ENCODE data around the gene ATPAF1.

Gene ATPAF1

DNA sequence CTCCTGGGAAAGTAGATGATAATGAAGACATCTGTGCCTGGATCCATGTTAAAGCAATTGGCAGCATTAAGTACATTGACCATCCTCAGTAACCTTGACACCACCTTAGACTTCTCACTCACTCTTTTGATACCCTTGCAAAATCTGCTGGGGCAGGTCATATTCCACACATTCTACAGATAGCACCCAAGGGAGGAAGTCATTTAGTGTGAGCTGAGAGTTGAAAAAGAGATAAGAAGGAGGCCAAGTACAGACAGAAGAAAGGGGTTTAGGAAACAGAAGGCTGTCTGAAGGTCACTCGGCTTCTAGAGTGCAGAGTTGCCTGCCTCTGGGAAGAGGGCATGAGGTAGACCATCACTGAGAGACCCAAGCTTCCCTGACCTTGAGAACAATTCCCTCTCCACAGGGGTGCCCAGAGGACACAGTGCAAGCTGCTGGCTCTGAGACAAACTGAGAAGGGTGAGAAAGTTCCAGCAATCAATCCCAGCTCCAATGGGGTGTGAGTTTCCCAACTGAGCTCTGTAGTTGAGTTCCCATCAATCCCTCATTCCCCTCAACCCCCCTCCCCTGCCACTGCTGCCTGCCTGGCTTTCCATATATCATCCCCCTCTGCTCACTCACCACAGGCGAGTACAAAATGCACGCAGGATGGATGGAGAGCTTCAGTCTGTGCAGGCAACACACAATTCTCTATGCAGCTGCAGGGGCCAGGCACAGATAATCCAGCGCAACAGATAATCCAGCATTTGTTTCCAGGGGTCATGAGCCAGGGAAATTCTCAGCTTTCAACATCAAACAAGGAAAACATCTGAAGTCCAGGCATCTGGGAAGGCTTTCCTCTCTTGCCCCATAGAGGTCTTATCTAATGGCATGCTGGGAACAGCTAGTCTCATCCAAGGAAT lies 44.2 kb downstream of the ATPAF1 start:
- ChIA-PET POLR2A (no interaction called here), CTCF (interaction anchor here (0.7 to 2.9 kb wide), 8 partner anchors 8 to 101 kb away, joined by 3 to 13 read pairs (median 4); partner anchors contain the start of gene MKNK1)
- H3K36me3 ChIP-seq (ENCODE audit: control insufficient read depth in 4 of 4, insufficient read depth in 4 of 4, low read length in 3 of 4) = no peaks in the 10 kb centered on the region
- H3K4me3 ChIP-seq (ENCODE audit: control insufficient read depth in 1 of 7, extremely low read depth in 1 of 7, insufficient read depth in 4 of 7, low read depth in 2 of 7, low read length in 6 of 7) = no peak overlapping the region
- DNase-seq = no peak
- H3K4me1 ChIP-seq (ENCODE audit: control extremely low read depth in 1 of 4, control insufficient read depth in 4 of 4, insufficient read depth in 4 of 4, low read length in 3 of 4) = peaks cover 0 to 4% (median 1%) of the 10 kb centered on the region in 4 experiments
- peaks cover 0 to 1% (median 0%) of the 10 kb centered on the region in 5 experiments for H3K27me3 ChIP-seq (replicated peaks in 2 of 5; ENCODE audit: control insufficient read depth in 4 of 5, insufficient read depth in 5 of 5, low read length in 4 of 5)
- WGBS (ENCODE audit: insufficient coverage) = 93% methylated on average over 3 of the region's 4 CpGs
- H3K27ac ChIP-seq (ENCODE audit: insufficient read depth in 1 of 2, low read depth in 1 of 2, low read length in 2 of 2, poor library complexity in 1 of 2, severe bottlenecking in 2 of 2) = no peak overlapping the region
- no peaks in the 10 kb centered on the region for H3K9me3 ChIP-seq (ENCODE audit: control extremely low read depth in 1 of 5, control insufficient read depth in 4 of 5, insufficient read depth in 2 of 5, low read depth in 1 of 5, low read length in 4 of 5)

DNA sequence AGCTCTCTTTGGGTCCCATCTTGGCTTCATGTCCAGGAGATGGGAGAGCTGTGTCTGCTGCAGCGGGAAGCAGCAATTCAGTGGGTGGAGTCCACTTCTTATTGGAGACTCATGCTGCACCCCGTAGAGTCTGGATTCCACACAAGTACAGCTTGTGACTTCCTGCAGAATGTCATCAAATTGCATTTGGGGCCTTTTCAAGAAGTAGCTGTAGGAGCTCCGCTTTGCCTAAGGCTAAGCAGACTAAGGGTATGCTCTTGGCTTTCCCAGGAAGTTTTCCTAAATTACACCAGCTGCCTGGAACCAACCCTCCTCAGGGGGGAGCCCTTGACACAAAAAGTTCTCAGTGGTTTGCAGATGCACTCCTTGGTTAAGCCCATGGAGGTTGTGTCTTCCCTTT lies 45.8 kb downstream of the ATPAF1 start:
- Histone ChIP-seq H3K27me3 (replicated peaks in 2 of 5; ENCODE audit: control insufficient read depth in 4 of 5, insufficient read depth in 5 of 5, low read length in 4 of 5) (peaks cover 0 to 1% (median 0%) of the 10 kb centered on the region in 5 experiments), H3K36me3 (ENCODE audit: control insufficient read depth in 4 of 4, insufficient read depth in 4 of 4, low read length in 3 of 4) (no peaks in the 10 kb centered on the region), H3K27ac (ENCODE audit: insufficient read depth in 1 of 2, low read depth in 1 of 2, low read length in 2 of 2, poor library complexity in 1 of 2, severe bottlenecking in 2 of 2) (no peak overlapping the region), H3K4me3 (ENCODE audit: control insufficient read depth in 1 of 7, extremely low read depth in 1 of 7, insufficient read depth in 4 of 7, low read depth in 2 of 7, low read length in 6 of 7) (no peak overlapping the region), H3K4me1 (ENCODE audit: control extremely low read depth in 1 of 4, control insufficient read depth in 4 of 4, insufficient read depth in 4 of 4, low read length in 3 of 4) (peaks cover 0 to 4% (median 1%) of the 10 kb centered on the region in 4 experiments), H3K9me3 (ENCODE audit: control extremely low read depth in 1 of 5, control insufficient read depth in 4 of 5, insufficient read depth in 2 of 5, low read depth in 1 of 5, low read length in 4 of 5) (no peaks in the 10 kb centered on the region)
- DNase-seq = peak in 2 of 3 donors; percentile 23 to 42
- WGBS (ENCODE audit: insufficient coverage) = 83% methylated on average over 3 of the region's 3 CpGs
- ChIA-PET CTCF (interaction anchor here (0.9 to 2.9 kb wide), 7 partner anchors 8 to 105 kb away, joined by 3 to 13 read pairs (median 6); no protein-coding TSS in a partner anchor), POLR2A (no interaction called here)

DNA sequence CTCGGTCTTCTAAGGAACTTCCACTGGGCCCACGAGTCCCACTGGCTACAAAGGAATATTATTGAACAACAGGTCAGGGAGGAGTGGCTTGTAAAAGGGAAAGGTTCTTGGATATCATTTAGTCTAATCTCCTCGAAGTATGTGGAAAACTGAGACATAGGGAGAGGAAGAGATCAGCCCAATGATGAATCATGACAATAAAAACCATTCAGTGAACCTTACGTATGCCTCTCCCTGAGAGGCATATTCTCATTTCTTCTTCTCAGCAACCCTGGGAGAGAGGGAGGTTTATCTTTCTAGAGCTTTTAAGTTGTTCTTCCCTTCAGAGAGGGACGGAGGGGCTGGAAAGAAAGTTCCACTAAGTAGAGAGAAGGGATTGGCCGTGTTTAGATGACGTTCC lies 46.2 kb downstream of the ATPAF1 start:
- ChIA-PET CTCF (interaction anchor here (0.9 to 2.9 kb wide), 7 partner anchors 8 to 106 kb away, joined by 3 to 13 read pairs (median 6); no protein-coding TSS in a partner anchor), POLR2A (no interaction called here)
- no peak overlapping the region for H3K27ac ChIP-seq (ENCODE audit: insufficient read depth in 1 of 2, low read depth in 1 of 2, low read length in 2 of 2, poor library complexity in 1 of 2, severe bottlenecking in 2 of 2)

DNA sequence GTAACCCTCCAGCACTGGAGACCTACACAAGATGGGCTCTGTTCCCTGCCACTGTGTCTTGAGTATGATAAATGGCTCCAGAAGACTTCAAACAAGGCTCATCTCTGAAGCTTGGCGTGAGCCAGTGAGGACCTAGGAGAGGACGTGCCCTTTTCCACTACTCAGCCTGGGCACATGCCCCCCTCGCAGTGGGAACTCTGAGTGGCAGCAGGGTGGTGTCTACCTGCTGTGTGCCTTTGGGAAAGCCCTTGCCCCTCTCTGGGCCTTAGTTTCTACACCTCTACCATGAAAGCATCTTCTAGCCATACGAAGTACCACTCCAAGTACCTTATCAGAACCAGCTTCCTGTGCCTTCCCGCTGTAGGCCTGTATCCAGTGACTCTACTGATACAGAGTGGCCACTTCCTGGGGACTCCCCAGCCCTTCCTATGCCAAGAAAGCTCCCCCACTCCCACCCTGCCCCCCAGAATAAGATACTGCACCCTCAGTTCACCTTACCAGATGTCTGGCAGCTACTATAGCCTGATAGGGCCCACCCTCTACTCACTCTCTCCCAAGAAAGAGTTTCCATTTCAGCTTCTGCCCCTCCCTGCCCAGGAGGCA lies 48.4 kb downstream of the ATPAF1 start:
- ChIA-PET POLR2A (no interaction called here), CTCF (interaction anchor here (0.7 to 2.0 kb wide), 5 partner anchors 14 to 105 kb away, joined by 3 to 7 read pairs (median 3); no protein-coding TSS in a partner anchor)
- H3K9me3 ChIP-seq (ENCODE audit: control extremely low read depth in 1 of 5, control insufficient read depth in 4 of 5, insufficient read depth in 2 of 5, low read depth in 1 of 5, low read length in 4 of 5) = no peaks in the 10 kb centered on the region
- no peak overlapping the region for H3K4me3 ChIP-seq (ENCODE audit: control insufficient read depth in 1 of 7, extremely low read depth in 1 of 7, insufficient read depth in 4 of 7, low read depth in 2 of 7, low read length in 6 of 7)
- peaks cover 0 to 1% (median 0%) of the 10 kb centered on the region in 5 experiments for H3K27me3 ChIP-seq (replicated peaks in 2 of 5; ENCODE audit: control insufficient read depth in 4 of 5, insufficient read depth in 5 of 5, low read length in 4 of 5)
- H3K36me3 ChIP-seq (ENCODE audit: control insufficient read depth in 4 of 4, insufficient read depth in 4 of 4, low read length in 3 of 4) = no peaks in the 10 kb centered on the region
- WGBS (ENCODE audit: insufficient coverage) = 94% methylated on average over 5 of the region's 5 CpGs
- no peak overlapping the region for H3K27ac ChIP-seq (ENCODE audit: insufficient read depth in 1 of 2, low read depth in 1 of 2, low read length in 2 of 2, poor library complexity in 1 of 2, severe bottlenecking in 2 of 2)
- peak in 2 of 3 donors; percentile 24 to 40 for DNase-seq
- H3K4me1 ChIP-seq (ENCODE audit: control extremely low read depth in 1 of 4, control insufficient read depth in 4 of 4, insufficient read depth in 4 of 4, low read length in 3 of 4) = peaks cover 0 to 25% (median 20%) of the 10 kb centered on the region in 4 experiments

More for the DNA sequence above, 46.2 kb downstream of the ATPAF1 start:
- H3K9me3 ChIP-seq (ENCODE audit: control extremely low read depth in 1 of 5, control insufficient read depth in 4 of 5, insufficient read depth in 2 of 5, low read depth in 1 of 5, low read length in 4 of 5) = no peaks in the 10 kb centered on the region
- H3K4me1 ChIP-seq (ENCODE audit: control extremely low read depth in 1 of 4, control insufficient read depth in 4 of 4, insufficient read depth in 4 of 4, low read length in 3 of 4) = peaks cover 0 to 7% (median 5%) of the 10 kb centered on the region in 4 experiments
- H3K4me3 ChIP-seq (ENCODE audit: control insufficient read depth in 1 of 7, extremely low read depth in 1 of 7, insufficient read depth in 4 of 7, low read depth in 2 of 7, low read length in 6 of 7) = no peak overlapping the region
- no peak for DNase-seq
- WGBS (ENCODE audit: insufficient coverage) = 89% methylated on average over 5 of the region's 7 CpGs
- peaks cover 0 to 1% (median 0%) of the 10 kb centered on the region in 5 experiments for H3K27me3 ChIP-seq (replicated peaks in 2 of 5; ENCODE audit: control insufficient read depth in 4 of 5, insufficient read depth in 5 of 5, low read length in 4 of 5)
- H3K36me3 ChIP-seq (ENCODE audit: control insufficient read depth in 4 of 4, insufficient read depth in 4 of 4, low read length in 3 of 4) = no peaks in the 10 kb centered on the region

GRCh38 chr1:46618754-46619415 lies 49.3 kb downstream of the ATPAF1 start:
- no CpG with 5 or more reads among the region's 4 CpGs for WGBS (ENCODE audit: insufficient coverage)

DNA sequence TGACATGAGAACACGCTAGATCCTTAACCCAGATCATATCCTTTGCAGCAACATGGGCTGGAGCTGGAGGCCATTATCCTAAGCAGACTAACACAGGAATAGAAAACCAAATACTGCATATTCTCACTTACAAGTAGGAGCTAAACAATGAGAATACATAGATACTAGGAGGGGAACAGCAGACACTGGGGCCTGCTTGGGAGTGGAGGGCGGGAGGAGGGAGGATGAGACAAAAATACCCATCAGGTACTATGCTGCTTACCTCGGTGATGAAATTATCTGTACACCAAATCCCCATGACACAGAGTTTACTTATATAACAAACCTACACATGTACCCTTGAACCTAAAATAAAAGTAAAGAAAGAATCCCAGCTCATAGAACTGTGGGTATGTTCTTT lies 50.3 kb downstream of the ATPAF1 start:
- H3K4me3 ChIP-seq (ENCODE audit: control insufficient read depth in 1 of 7, extremely low read depth in 1 of 7, insufficient read depth in 4 of 7, low read depth in 2 of 7, low read length in 6 of 7) = no peak overlapping the region
- H3K9me3 ChIP-seq (ENCODE audit: control extremely low read depth in 1 of 5, control insufficient read depth in 4 of 5, insufficient read depth in 2 of 5, low read depth in 1 of 5, low read length in 4 of 5) = no peaks in the 10 kb centered on the region
- H3K27ac ChIP-seq (ENCODE audit: insufficient read depth in 1 of 2, low read depth in 1 of 2, low read length in 2 of 2, poor library complexity in 1 of 2, severe bottlenecking in 2 of 2) = no peak overlapping the region
- ChIA-PET POLR2A (no interaction called here), CTCF (interaction anchor here (1.1 to 3.3 kb wide), 4 partner anchors 11 to 49 kb away, joined by 3 to 15 read pairs (median 8); partner anchors contain the start of gene MKNK1)
- no peak for DNase-seq
- H3K27me3 ChIP-seq (replicated peaks in 2 of 5; ENCODE audit: control insufficient read depth in 4 of 5, insufficient read depth in 5 of 5, low read length in 4 of 5) = peaks cover 0 to 1% (median 0%) of the 10 kb centered on the region in 5 experiments
- H3K4me1 ChIP-seq (ENCODE audit: control extremely low read depth in 1 of 4, control insufficient read depth in 4 of 4, insufficient read depth in 4 of 4, low read length in 3 of 4) = peaks cover 3 to 45% (median 37%) of the 10 kb centered on the region in 4 experiments
- WGBS (ENCODE audit: insufficient coverage) = 100% methylated on average over 1 of the region's 3 CpGs
- H3K36me3 ChIP-seq (ENCODE audit: control insufficient read depth in 4 of 4, insufficient read depth in 4 of 4, low read length in 3 of 4) = peaks cover 0 to 2% (median 0%) of the 10 kb centered on the region in 4 experiments

More at GRCh38 chr1:46618754-46619415, 49.3 kb downstream of the ATPAF1 start:
- Histone ChIP-seq H3K36me3 (ENCODE audit: control insufficient read depth in 4 of 4, insufficient read depth in 4 of 4, low read length in 3 of 4) (no peaks in the 10 kb centered on the region), H3K9me3 (ENCODE audit: control extremely low read depth in 1 of 5, control insufficient read depth in 4 of 5, insufficient read depth in 2 of 5, low read depth in 1 of 5, low read length in 4 of 5) (no peaks in the 10 kb centered on the region), H3K27ac (ENCODE audit: insufficient read depth in 1 of 2, low read depth in 1 of 2, low read length in 2 of 2, poor library complexity in 1 of 2, severe bottlenecking in 2 of 2) (no peak overlapping the region), H3K4me1 (ENCODE audit: control extremely low read depth in 1 of 4, control insufficient read depth in 4 of 4, insufficient read depth in 4 of 4, low read length in 3 of 4) (peaks cover 3 to 34% (median 28%) of the 10 kb centered on the region in 4 experiments), H3K4me3 (ENCODE audit: control insufficient read depth in 1 of 7, extremely low read depth in 1 of 7, insufficient read depth in 4 of 7, low read depth in 2 of 7, low read length in 6 of 7) (no peak overlapping the region), H3K27me3 (replicated peaks in 2 of 5; ENCODE audit: control insufficient read depth in 4 of 5, insufficient read depth in 5 of 5, low read length in 4 of 5) (peaks cover 0 to 1% (median 0%) of the 10 kb centered on the region in 5 experiments)
- ChIA-PET POLR2A (interaction anchor here (0.6 kb wide), 1 partner anchor 58 kb away, joined by 4 read pairs; no protein-coding TSS in a partner anchor), CTCF (interaction anchor here (1.1 to 1.6 kb wide), 2 partner anchors 16 to 106 kb away, joined by 4 to 7 read pairs; no protein-coding TSS in a partner anchor)
- no peak for DNase-seq
